ENCODE results near the gene MMAB. TPM values are rescaled to one million over a fixed set of nuclear protein-coding genes. Genes with fewer than 3 reads are reported as not detected.
A peak's percentile ranks its signal among the peaks of the same experiment; 100 is the strongest.

The MMAB gene
- total and polyA plus RNA-seq, 7 experiments from 2014 or later = 13.5 to 43.3 (median 23.6) TPM

DNA sequence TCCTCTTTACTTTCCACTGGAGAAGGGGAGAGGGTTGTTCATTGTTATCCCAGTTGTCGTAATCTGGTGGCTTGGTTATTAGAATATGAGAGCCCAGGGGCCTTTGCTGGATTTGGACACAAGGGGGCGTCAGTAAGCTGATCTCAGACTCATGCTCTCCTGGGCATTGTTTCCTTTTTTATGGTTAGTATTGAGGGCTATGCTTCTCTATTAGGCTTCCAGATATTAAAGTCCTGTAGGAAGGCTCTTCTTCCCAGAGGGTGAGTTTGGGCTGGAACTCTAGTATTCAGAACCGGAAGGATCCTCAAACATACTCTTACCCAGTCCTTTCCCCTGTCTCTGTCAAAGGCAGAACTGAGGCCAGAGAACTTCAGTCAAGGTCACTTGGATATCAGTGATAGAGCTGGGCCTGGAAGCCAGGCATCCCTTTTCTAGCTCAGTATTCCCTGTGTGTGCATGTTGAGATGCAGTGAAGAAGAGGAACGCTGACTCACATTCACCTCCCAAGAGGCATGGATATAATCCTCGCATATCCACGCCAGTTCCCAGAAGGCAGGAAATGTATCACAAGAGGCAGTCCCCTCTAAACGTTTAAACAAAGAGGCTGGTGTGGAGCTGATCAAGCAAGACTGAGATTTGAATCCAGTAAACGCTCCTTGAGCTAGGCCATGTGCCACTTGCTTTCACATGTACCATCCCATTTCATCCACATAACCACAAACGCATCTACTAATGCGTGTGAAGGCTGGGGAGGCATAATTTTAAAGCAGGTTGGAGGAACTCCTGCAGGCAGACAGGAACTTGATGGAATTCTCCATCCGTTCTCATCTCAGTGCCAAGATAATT is 54.3 kb downstream of the MMAB start:
- H3K36me3 Mint-ChIP-seq = peaks cover 14 to 81% (median 30%) of the 10 kb centered on the region in 5 donors
- peaks cover 5 to 85% (median 11%) of the 10 kb centered on the region in 3 experiments for H3K36me3 ChIP-seq (ENCODE audit: control insufficient read depth in 2 of 3, insufficient read depth in 3 of 3, low read length in 3 of 3)
- intact Hi-C loops (cut with micrococcal nuclease) = loop anchor here (1.0 kb wide), 3 partner anchors 194 to 361 kb away; partner anchors contain the start of genes FAM222A (in 1 of the 2) and GLTP (in 1 of the 2)
- ChIA-PET POLR2A (no interaction called here), CTCF (interaction anchor here (0.6 to 1.1 kb wide), 5 partner anchors 11 to 330 kb away, joined by 3 to 9 read pairs (median 4); no protein-coding TSS in a partner anchor)
- DNase-seq (peak; percentile 18 to 58 (median 41)), ATAC-seq (peak; percentile 77)
- peaks cover 0 to 12% (median 0%) of the 10 kb centered on the region in 7 donors for H3K4me1 Mint-ChIP-seq
- H3K4me1 ChIP-seq (ENCODE audit: control insufficient read depth in 2 of 2, insufficient read depth in 2 of 2, low read length in 2 of 2) = no peaks in the 10 kb centered on the region
- no peak overlapping the region for H3K4me3 Mint-ChIP-seq
- no peaks in the 10 kb centered on the region for H3K9me3 Mint-ChIP-seq
- no peaks in the 10 kb centered on the region for H3K27me3 ChIP-seq (ENCODE audit: control insufficient read depth in 2 of 2, insufficient read depth in 2 of 2, low read length in 2 of 2)
- no peaks in the 10 kb centered on the region for H3K27me3 Mint-ChIP-seq
- H3K27ac ChIP-seq (ENCODE audit: low read depth, low read length) = no peak overlapping the region
- H3K4me3 ChIP-seq (ENCODE audit: low read length) = no peak overlapping the region
- H3K27ac Mint-ChIP-seq = peak overlapping the region in 4 of 9 donors; percentile 29 to 76 (median 45)
- no peaks in the 10 kb centered on the region for H3K9me3 ChIP-seq (ENCODE audit: control insufficient read depth in 2 of 3, low read length in 3 of 3)

DNA sequence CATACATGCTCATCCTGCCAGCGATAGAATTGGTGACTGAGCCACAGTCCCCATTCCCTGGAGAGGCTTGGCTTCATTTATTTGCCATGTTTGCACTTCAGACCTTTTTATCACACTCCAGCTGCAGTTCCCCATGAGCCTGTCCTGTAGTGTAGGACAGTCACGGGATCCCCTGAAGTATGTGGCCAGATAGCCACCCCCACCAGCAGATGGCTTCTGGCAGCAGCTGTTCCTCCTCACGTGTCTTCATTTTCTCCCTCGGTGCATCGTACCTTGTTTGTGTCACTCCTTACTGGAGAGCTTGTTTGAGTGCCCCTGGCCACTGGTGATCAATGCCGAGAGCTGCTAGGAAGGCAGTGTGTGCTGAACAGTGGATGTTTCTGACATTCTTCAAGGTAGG is 55.7 kb downstream of the MMAB start:
- Mint-ChIP-seq H3K27me3 (no peaks in the 10 kb centered on the region), H3K4me3 (no peak overlapping the region), H3K36me3 (peaks cover 11 to 80% (median 37%) of the 10 kb centered on the region in 5 donors), H3K9me3 (no peaks in the 10 kb centered on the region), H3K27ac (no peak overlapping the region), H3K4me1 (peaks cover 0 to 6% (median 0%) of the 10 kb centered on the region in 7 donors)
- Histone ChIP-seq H3K27me3 (ENCODE audit: control insufficient read depth in 2 of 2, insufficient read depth in 2 of 2, low read length in 2 of 2) (no peaks in the 10 kb centered on the region), H3K27ac (ENCODE audit: low read depth, low read length) (no peak overlapping the region), H3K9me3 (ENCODE audit: control insufficient read depth in 2 of 3, low read length in 3 of 3) (no peaks in the 10 kb centered on the region), H3K4me3 (ENCODE audit: low read length) (no peak overlapping the region), H3K36me3 (ENCODE audit: control insufficient read depth in 2 of 3, insufficient read depth in 3 of 3, low read length in 3 of 3) (peaks cover 11 to 85% (median 17%) of the 10 kb centered on the region in 3 experiments), H3K4me1 (ENCODE audit: control insufficient read depth in 2 of 2, insufficient read depth in 2 of 2, low read length in 2 of 2) (no peaks in the 10 kb centered on the region)
- no peak for DNase-seq
- POLR2A ChIA-PET = no interaction called here
- intact Hi-C loops (cut with micrococcal nuclease) = loop anchor here (1.0 kb wide), 3 partner anchors 196 to 363 kb away; partner anchors contain the start of genes FAM222A (in 1 of the 2) and GLTP (in 1 of the 2)
- no peak for ATAC-seq
- CTCF ChIA-PET = interaction anchor here (0.7 kb wide), 1 partner anchor 52 kb away, joined by 3 read pairs; no protein-coding TSS in a partner anchor

DNA sequence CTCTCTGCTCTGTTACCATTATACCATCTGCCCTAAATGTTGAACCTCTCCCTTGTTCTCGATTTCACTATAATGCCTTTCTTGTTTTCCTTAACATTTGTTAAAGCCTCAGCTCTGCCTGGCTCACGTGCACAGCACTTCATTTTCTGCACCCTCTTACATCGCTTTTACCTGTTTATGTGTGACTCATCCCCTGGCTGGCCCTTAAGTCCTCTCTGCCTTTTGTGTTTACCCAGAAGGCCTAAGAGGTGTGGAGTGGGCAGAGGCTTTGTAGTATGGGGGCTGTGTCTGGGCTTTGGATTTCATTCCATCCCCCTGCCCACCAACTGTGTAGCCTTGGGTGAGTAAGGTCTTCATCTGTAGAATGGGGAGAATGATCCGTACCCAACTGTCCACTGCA is 59.3 kb downstream of the MMAB start:
- Mint-ChIP-seq H3K4me3 (no peak overlapping the region), H3K9me3 (no peaks in the 10 kb centered on the region), H3K4me1 (peaks cover 0 to 6% (median 0%) of the 10 kb centered on the region in 7 donors), H3K36me3 (peaks cover 16 to 77% (median 37%) of the 10 kb centered on the region in 5 donors), H3K27me3 (no peaks in the 10 kb centered on the region), H3K27ac (no peak overlapping the region)
- no peaks in the 10 kb centered on the region for H3K9me3 ChIP-seq (ENCODE audit: control insufficient read depth in 2 of 3, low read length in 3 of 3)
- no peak overlapping the region for H3K27ac ChIP-seq (ENCODE audit: low read depth, low read length)
- DNase-seq = no peak
- H3K4me1 ChIP-seq (ENCODE audit: control insufficient read depth in 2 of 2, insufficient read depth in 2 of 2, low read length in 2 of 2) = no peaks in the 10 kb centered on the region
- H3K27me3 ChIP-seq (ENCODE audit: control insufficient read depth in 2 of 2, insufficient read depth in 2 of 2, low read length in 2 of 2) = no peaks in the 10 kb centered on the region
- CTCF ChIA-PET = no interaction called here
- H3K36me3 ChIP-seq (ENCODE audit: control insufficient read depth in 2 of 3, insufficient read depth in 3 of 3, low read length in 3 of 3) = peaks cover 18 to 84% (median 41%) of the 10 kb centered on the region in 3 experiments
- no peak overlapping the region for H3K4me3 ChIP-seq (ENCODE audit: low read length)
- intact Hi-C loops (cut with micrococcal nuclease) = no loop called here
- POLR2A ChIA-PET = no interaction called here
- no peak for ATAC-seq

DNA sequence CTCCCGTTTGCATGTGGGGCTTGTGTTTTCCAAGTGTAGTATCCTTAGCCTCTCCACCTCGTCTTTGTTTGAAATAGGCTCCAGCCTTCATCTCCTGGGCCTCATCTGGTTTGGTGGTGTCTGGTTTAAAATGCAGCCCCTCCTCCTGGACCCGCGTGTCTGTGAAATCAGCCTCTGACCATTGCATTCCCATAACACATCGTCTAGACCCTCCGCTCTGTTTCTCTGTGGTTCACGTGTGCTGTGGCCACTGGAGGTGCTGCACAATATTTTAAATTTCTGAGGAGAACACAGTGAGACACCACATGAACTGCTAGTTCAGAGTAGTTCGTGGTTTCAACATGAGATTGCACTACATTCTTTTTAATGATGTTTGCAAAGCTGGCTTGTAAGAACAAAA is 60.3 kb downstream of the MMAB start:
- Histone ChIP-seq H3K4me3 (ENCODE audit: low read length) (no peak overlapping the region), H3K4me1 (ENCODE audit: control insufficient read depth in 2 of 2, insufficient read depth in 2 of 2, low read length in 2 of 2) (no peaks in the 10 kb centered on the region), H3K27ac (ENCODE audit: low read depth, low read length) (no peak overlapping the region), H3K9me3 (ENCODE audit: control insufficient read depth in 2 of 3, low read length in 3 of 3) (no peaks in the 10 kb centered on the region), H3K27me3 (ENCODE audit: control insufficient read depth in 2 of 2, insufficient read depth in 2 of 2, low read length in 2 of 2) (no peaks in the 10 kb centered on the region), H3K36me3 (ENCODE audit: control insufficient read depth in 2 of 3, insufficient read depth in 3 of 3, low read length in 3 of 3) (peaks cover 25 to 83% (median 48%) of the 10 kb centered on the region in 3 experiments)
- H3K36me3 Mint-ChIP-seq = peaks cover 21 to 75% (median 34%) of the 10 kb centered on the region in 5 donors
- no peaks in the 10 kb centered on the region for H3K4me1 Mint-ChIP-seq
- H3K27me3 Mint-ChIP-seq = no peaks in the 10 kb centered on the region
- H3K4me3 Mint-ChIP-seq = no peak overlapping the region
- DNase-seq (no peak), ATAC-seq (no peak)
- ChIA-PET CTCF (no interaction called here), POLR2A (no interaction called here)
- intact Hi-C loops (cut with micrococcal nuclease) = no loop called here
- H3K9me3 Mint-ChIP-seq = no peaks in the 10 kb centered on the region
- peak overlapping the region in 1 of 9 donors; percentile 67 for H3K27ac Mint-ChIP-seq

DNA sequence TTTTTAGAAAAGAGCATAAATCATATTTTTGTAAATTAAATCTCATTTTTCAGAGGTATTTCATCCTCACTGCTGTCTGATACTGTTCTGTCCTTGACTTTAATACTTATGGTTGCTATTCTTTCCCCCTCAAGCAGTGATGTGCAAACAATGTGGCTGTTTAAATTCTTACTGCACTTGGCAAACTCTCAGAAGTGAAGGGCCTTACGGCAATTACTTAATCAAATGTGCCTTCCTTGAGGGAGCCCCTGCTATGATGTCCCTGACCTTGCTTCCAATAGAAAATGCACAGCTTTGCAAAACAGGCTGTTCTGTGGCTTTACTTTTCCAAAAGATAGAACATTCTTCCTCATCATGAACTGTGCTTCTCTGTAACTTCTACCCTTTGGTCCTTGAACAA is 60.7 kb downstream of the MMAB start:
- H3K9me3 Mint-ChIP-seq = no peaks in the 10 kb centered on the region
- peaks cover 19 to 71% (median 33%) of the 10 kb centered on the region in 5 donors for H3K36me3 Mint-ChIP-seq
- Histone ChIP-seq H3K27me3 (ENCODE audit: control insufficient read depth in 2 of 2, insufficient read depth in 2 of 2, low read length in 2 of 2) (no peaks in the 10 kb centered on the region), H3K9me3 (ENCODE audit: control insufficient read depth in 2 of 3, low read length in 3 of 3) (no peaks in the 10 kb centered on the region), H3K36me3 (ENCODE audit: control insufficient read depth in 2 of 3, insufficient read depth in 3 of 3, low read length in 3 of 3) (peaks cover 25 to 83% (median 50%) of the 10 kb centered on the region in 3 experiments), H3K27ac (ENCODE audit: low read depth, low read length) (no peak overlapping the region), H3K4me1 (ENCODE audit: control insufficient read depth in 2 of 2, insufficient read depth in 2 of 2, low read length in 2 of 2) (no peaks in the 10 kb centered on the region), H3K4me3 (ENCODE audit: low read length) (no peak overlapping the region)
- H3K27me3 Mint-ChIP-seq = no peaks in the 10 kb centered on the region
- H3K27ac Mint-ChIP-seq = no peak overlapping the region
- DNase-seq (no peak), ATAC-seq (no peak)
- intact Hi-C loops (cut with micrococcal nuclease) = no loop called here
- no peak overlapping the region for H3K4me3 Mint-ChIP-seq
- ChIA-PET CTCF (no interaction called here), POLR2A (no interaction called here)
- H3K4me1 Mint-ChIP-seq = no peaks in the 10 kb centered on the region

DNA sequence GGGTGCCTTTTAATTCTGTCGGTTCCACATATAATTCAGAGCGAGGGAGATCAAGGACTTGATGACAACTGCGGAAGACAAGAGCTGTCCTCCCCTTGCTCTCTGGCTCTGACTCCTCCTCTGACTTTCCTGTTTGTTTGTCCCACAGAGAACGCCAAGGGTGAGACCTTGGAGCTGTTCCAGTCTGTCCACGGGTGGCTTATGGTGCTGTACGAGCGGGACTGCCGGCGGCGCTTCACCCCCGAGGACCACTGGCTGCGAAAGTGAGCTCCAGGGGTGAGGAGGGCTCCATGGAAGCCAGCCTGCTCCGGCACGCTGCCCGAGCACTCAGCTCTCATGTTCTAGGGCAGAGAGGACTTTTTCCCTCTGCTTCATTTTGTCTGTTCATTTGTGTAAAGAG is 63.1 kb downstream of the MMAB start:
- CTCF ChIA-PET = no interaction called here
- no peak overlapping the region for H3K27ac ChIP-seq (ENCODE audit: low read depth, low read length)
- Mint-ChIP-seq H3K9me3 (no peaks in the 10 kb centered on the region), H3K36me3 (peaks cover 14 to 66% (median 35%) of the 10 kb centered on the region in 5 donors), H3K27me3 (no peaks in the 10 kb centered on the region), H3K4me3 (no peak overlapping the region), H3K4me1 (peaks cover 0 to 4% (median 0%) of the 10 kb centered on the region in 7 donors), H3K27ac (no peak overlapping the region)
- ATAC-seq (no peak), DNase-seq (no peak)
- intact Hi-C loops (cut with micrococcal nuclease) = no loop called here
- no peaks in the 10 kb centered on the region for H3K4me1 ChIP-seq (ENCODE audit: control insufficient read depth in 2 of 2, insufficient read depth in 2 of 2, low read length in 2 of 2)
- H3K9me3 ChIP-seq (ENCODE audit: control insufficient read depth in 2 of 3, low read length in 3 of 3) = no peaks in the 10 kb centered on the region
- no peak overlapping the region for H3K4me3 ChIP-seq (ENCODE audit: low read length)
- no peaks in the 10 kb centered on the region for H3K27me3 ChIP-seq (ENCODE audit: control insufficient read depth in 2 of 2, insufficient read depth in 2 of 2, low read length in 2 of 2)
- POLR2A ChIA-PET = no interaction called here
- peaks cover 33 to 92% (median 50%) of the 10 kb centered on the region in 3 experiments for H3K36me3 ChIP-seq (ENCODE audit: control insufficient read depth in 2 of 3, insufficient read depth in 3 of 3, low read length in 3 of 3)
